Stimulated activated naive CD4-positive, alpha-beta T cell treated with Interleukin-2 at 50 U/mL for 16 hours (primary cell): ENCODE measurements around the gene SFMBT2.

Experiments
- DNase-seq: peaks from one replicate; lab custom pipeline; 2025; lab: John Stamatoyannopoulos, UW

Gene SFMBT2

GRCh38 chr10:7364474-7364873, 46.4 kb downstream of the SFMBT2 start:
- no peak for DNase-seq

DNA sequence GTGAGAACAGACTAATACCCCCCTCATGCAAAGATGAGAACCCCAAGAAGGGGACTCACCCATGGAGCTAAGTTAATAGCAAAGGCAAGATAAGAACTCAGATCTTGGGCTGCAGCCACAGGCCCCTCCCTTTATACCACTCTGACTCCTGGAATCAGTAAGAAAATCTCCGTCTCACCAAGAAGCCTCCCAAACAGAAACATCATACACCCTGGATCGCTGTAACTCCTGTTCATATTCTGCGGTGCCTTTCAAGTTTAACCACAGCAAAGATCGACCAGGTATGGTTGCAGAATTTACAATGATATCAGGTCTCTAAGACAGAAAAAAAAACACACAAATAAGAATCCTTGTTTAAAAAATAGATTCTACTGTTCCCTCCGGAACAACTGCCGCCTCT, 47.1 kb downstream of the SFMBT2 start:
- DNase-seq, result no peak

DNA sequence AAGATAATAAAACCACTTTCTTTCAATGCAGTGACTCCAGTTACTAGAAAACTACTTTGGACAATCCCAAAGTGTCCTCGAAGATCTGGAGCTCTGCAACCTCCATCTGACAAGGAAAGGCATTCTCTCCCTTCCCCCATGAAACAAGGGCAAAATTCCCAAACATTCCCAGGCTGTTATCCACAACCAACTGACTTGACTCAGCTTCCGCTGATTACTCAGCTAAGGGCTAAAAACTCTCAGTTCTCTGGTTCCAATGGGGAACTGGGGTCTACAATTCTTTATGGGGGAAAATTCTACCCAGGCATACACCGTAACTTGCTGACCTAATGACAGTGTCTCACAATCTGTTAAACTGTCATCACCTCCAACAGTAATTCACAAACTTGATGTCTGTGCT, 48.4 kb downstream of the SFMBT2 start:
- DNase-seq, result no peak

- no peak for DNase-seq
Measured at GRCh38 chr10:7361316-7361715, 49.5 kb downstream of the SFMBT2 start.

DNA sequence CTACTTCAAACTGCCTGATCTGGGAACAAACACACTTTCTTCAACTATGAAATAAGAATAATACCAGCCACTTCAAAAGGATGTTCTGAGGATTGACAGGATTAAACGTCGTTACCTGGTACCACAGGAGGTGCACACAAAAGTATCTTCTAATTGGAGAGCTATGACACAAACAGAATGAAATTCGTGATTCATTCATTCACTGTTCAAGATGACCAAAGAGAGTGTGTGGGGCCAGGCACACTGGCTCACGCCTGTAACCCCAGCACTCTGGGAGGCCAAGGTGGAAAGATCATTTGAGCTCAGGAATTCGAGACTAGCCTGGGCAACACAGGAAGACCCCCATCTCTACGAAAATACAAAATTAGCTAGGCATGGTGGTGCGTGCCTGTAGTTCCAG, 50.9 kb downstream of the SFMBT2 start:
- no peak for DNase-seq

GRCh38 chr10:7359356-7359755, 51.5 kb downstream of the SFMBT2 start:
- DNase-seq, result no peak

DNA sequence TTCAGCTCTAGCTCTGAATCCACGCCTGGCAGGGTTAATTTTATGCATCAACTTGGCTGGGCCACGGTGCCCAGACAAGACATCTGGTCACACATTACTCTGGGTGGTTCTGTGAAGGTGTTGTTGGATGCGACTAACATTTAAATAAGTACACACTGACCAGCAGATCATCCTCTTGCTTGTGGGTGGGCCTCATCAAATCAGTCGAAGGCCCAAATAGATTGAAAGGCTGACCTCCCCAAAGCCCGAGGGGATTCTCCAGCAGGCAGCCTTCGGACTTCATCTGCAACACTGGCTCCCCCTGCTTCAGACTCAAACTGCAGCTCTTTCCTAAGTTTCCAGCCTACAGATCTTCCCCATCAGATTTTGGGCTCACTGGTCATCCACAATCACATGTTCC, 53.6 kb downstream of the SFMBT2 start:
- no peak for DNase-seq

- no peak for DNase-seq
Measured at GRCh38 chr10:7354330-7355047, 56.3 kb downstream of the SFMBT2 start.

DNA sequence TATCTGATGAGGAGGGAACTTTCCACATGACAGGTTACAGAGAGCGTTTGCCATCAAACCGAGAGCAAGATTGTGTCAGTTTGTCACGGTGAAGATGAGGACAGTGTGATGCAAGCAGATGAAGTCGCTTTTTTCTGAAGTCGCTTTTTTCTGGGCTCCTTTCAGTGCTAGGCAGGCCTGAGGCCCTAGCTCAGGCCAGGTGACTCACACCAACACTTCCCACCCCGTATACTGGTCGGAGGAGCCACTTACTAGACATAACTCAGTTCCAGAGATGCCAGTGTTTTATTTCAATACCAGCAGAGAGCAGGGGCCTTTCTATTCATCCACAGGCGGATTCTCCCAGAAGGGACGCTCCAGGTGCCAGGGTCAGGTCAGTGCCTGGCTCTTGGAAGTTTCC, 58.9 kb downstream of the SFMBT2 start:
- no peak for DNase-seq

GRCh38 chr10:7350541-7351195, 60.2 kb downstream of the SFMBT2 start:
- DNase-seq, result no peak

DNA sequence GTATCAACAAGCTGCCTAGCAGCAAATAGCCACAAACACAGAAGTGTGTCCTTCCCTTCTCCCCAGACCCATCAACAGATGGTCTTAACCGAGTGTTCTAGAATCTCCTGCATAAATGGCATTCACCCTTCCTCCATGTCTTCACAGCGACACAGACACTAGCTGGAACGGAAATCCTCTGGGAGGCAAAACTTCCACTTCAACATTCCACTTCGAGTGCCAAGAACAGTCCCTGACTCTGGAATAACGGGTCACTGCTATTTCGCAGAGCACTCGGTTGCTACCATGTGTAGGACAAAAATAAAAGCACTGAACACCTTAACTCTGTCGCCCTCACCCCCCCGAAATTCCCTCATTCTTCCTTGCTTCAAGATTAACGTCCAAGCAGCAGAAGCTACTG, 65.1 kb downstream of the SFMBT2 start:
- DNase-seq, result no peak

DNA sequence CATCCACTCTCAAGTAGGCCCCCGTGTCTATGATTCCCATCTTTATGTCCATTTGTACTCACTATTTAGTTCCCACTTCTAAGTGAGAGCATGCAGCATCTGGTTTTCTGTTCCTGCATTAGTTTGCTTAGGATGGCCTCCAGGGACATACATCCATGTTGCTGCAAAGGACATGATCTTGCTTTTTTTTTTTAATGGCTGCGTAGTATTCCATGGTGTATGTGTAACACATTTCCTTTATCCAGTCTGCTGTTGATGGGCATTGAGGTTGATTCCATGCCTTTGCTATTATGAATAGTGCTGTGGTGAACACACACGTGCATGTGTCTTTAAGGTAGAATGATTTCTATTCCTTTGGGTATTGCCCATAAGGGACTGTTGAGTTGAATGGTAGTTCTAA, 67.8 kb downstream of the SFMBT2 start:
- no peak for DNase-seq

GRCh38 chr10:7340179-7340874, 70.5 kb downstream of the SFMBT2 start:
- no peak for DNase-seq

DNA sequence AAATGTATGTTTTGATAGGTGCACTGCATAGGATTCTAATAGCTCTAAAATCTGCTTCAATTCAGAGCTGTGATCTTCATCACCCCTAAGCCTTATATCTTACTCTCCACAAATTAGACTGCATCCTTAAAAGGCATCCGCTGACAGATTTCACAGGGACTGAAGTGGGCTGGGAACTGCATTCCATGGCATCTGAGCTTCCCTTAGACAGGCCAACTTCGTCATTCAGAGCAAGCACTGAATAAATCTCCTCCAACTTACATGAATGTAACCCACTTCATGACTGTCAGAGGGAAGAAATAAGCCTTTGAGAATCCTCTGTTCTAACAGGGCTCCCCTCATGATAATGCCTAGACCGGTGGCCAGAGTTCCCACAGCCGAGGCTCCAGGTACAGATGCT, 71.3 kb downstream of the SFMBT2 start:
- DNase-seq, result no peak

DNA sequence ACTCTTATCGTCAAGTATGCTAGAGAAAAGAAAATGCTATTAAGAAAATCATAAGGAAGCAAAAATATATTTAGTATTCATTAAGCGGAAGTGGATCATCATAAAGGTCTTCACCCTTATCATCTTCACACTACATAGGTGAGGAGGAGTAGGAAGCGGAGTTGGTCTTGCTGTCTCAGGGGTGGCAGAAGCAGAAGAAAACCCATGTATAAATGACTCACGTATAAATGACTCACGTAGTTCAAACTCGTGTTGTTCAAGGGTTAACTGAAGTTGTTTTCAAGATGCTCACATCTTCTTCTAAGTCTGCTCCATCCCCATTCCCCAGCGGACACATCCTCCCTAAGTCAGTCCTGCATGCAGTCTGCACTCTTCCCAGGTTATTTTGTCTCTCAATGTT, 72.4 kb downstream of the SFMBT2 start:
- DNase-seq, result no peak

GRCh38 chr10:7337431-7338171, 73.2 kb downstream of the SFMBT2 start:
- DNase-seq, result no peak

GRCh38 chr10:7335977-7336376, 74.9 kb downstream of the SFMBT2 start:
- DNase-seq, result no peak

- DNase-seq, result no peak
Measured at GRCh38 chr10:7334642-7334964, 76.2 kb downstream of the SFMBT2 start.

DNA sequence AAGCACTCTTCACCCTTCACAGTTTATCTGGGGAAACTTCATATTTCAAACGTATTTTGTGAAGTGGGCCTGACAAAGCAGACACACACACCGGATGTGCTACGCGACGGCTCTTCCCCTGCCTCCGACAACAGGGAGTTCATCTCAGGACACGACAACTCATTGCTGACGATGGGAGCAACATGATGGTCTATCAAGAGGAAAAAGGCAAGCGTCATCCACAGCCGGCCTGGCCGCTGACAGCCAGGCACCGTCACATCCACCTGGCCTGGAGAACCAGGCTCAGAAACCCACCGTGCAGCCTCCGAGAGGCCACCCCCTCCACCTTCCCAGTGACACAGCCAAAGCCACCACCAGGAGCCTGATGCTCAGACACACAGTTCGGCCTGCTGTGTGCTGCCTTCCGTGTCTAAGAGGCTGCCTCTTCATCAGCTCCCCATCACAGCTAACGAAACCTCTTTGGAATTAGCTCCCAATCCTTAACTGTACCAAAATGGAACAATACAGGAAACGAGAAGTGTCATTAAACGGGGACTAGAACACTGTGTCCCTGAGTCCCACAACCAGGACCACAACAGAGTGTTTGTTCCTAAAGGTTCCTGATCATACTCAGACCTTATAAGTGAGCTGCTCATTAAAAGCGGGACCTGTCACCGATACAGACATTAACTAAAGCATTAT, 76.7 kb downstream of the SFMBT2 start:
- DNase-seq, result no peak

DNA sequence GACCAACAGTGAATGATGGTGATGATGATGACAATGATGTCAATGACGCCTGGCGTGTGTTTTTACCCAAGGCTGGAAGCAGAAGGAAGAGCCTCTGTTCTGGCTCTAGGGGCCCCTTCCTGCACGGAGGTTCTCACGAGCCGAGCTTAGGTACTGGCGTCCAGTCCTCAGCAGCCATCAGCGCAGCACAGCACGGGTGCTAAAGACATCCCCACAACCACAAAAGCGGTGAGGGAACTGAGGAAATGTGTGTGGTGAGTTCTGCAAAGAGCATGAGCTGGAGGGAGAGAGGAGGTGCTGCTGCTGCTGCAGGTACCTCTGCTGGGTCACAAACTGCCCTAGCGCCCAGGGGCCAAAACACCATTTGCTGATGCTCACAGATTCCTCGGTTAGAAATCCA, 81.6 kb downstream of the SFMBT2 start:
- DNase-seq, result no peak

DNA sequence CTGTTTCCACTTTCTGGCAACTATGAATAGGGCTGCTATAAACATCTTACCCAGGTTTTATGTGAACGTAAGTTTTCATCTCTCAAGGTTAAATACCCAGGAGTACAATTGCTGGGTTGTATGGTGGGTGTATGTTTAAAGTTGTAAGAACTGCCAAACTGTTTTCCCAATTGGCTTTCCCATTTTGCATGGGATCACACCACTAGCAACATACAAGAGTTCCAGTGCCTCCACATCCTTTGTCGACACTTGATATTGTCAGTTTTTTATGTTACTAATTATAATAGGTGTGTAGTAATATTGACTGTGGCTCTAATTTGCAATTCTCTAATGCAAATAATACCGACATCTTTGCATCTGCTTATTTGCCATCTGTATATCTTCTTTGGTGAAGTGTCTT, 82.9 kb downstream of the SFMBT2 start:
- DNase-seq, result no peak

GRCh38 chr10:7322623-7323022, 88.2 kb downstream of the SFMBT2 start:
- no peak for DNase-seq
